DND-41 (cell line): ENCODE results near the gene INPP5A.
"Not testable (repeated sequence)": the region's sequence is repeated elsewhere in the genome, so short reads cannot be mapped to it uniquely, and the experiment has no call there.

Experiments used
- ATAC-seq: fragments of 200-7000 bp; cut with Tn5 transposase; 3 replicates; pipeline ENCODE4 v1.9.1; 2021; ENCODE audit warnings: low read depth; ENCODE audit not compliant: insufficient read depth
- DNase-seq: peaks from one replicate; pipeline ENCODE4 v3.0.0-alpha.2; 2020
- H2AFZ ChIP-seq: 2 replicates; pipeline ENCODE4 v1.6.0; 2012; ENCODE audit warnings: low read depth, low read length
- H3K27ac ChIP-seq: 2 replicates; pipeline ENCODE4 v1.5.1; 2012; ENCODE audit warnings: low read length, inconsistent platforms
- H3K27me3 ChIP-seq: fragments of 200-600 bp; sonication (generic); 2 replicates; pipeline ENCODE4 v1.6.0; 2012; ENCODE audit warnings: low read length, mild to moderate bottlenecking, inconsistent platforms; ENCODE audit not compliant: insufficient read depth, poor library complexity
- H3K36me3 ChIP-seq: 2 replicates; pipeline ENCODE4 v1.5.1; 2012; ENCODE audit warnings: low read length, inconsistent platforms; ENCODE audit not compliant: insufficient read depth
- H3K4me1 ChIP-seq: 2 replicates; pipeline ENCODE4 v1.5.1; 2012; ENCODE audit warnings: mild to moderate bottlenecking, low read length; ENCODE audit not compliant: insufficient read depth
- H3K4me2 ChIP-seq: 2 replicates; pipeline ENCODE4 v1.6.0; 2012; ENCODE audit warnings: mild to moderate bottlenecking, moderate library complexity, low read length, inconsistent platforms; ENCODE audit not compliant: insufficient read depth
- H3K4me3 ChIP-seq, 2 experiments: fragments of 200-600 bp in 1 of 2; shearing (Covaris generic) in 1 of 2; 2 replicates each; pipeline ENCODE4 v1.5.1; 2012 to 2016; ENCODE audit warnings: inconsistent platforms in 2 of 2, low read length in 2 of 2, mild to moderate bottlenecking in 2 of 2, low read depth in 1 of 2, moderate library complexity in 1 of 2
- H3K79me2 ChIP-seq: 2 replicates; pipeline ENCODE4 v1.6.0; 2012; ENCODE audit warnings: low read length, inconsistent platforms; ENCODE audit not compliant: insufficient read depth
- H3K9ac ChIP-seq: 2 replicates; pipeline ENCODE4 v1.6.0; 2012; ENCODE audit warnings: low read depth, mild to moderate bottlenecking, inconsistent platforms, low read length, moderate library complexity
- H3K9me3 ChIP-seq: 2 replicates; pipeline ENCODE4 v1.5.1; 2012; ENCODE audit warnings: low read length, moderate library complexity, mild to moderate bottlenecking, inconsistent platforms; ENCODE audit not compliant: insufficient read depth, severe bottlenecking
- H4K20me1 ChIP-seq: 2 replicates; pipeline ENCODE4 v1.6.0; 2012; ENCODE audit warnings: low read length; ENCODE audit not compliant: insufficient read depth
- EZH2 ChIP-seq: IDR thresholded peaks from 3 replicates; pipeline ENCODE4 v1.6.1; 2012; ENCODE audit warnings: borderline replicate concordance, low read depth, mild to moderate bottlenecking, moderate library complexity, low read length, inconsistent platforms; ENCODE audit not compliant: severe bottlenecking
- TF ChIP-seq, protein P1 (sequence below): IDR thresholded peaks from 2 replicates; pipeline ENCODE4 v1.5.1; 2012; ENCODE audit warnings: borderline replicate concordance, low read length, moderate library complexity, mild to moderate bottlenecking; ENCODE audit not compliant: poor library complexity, severe bottlenecking; ENCODE audit errors: extremely low read depth

INPP5A gene

DNA sequence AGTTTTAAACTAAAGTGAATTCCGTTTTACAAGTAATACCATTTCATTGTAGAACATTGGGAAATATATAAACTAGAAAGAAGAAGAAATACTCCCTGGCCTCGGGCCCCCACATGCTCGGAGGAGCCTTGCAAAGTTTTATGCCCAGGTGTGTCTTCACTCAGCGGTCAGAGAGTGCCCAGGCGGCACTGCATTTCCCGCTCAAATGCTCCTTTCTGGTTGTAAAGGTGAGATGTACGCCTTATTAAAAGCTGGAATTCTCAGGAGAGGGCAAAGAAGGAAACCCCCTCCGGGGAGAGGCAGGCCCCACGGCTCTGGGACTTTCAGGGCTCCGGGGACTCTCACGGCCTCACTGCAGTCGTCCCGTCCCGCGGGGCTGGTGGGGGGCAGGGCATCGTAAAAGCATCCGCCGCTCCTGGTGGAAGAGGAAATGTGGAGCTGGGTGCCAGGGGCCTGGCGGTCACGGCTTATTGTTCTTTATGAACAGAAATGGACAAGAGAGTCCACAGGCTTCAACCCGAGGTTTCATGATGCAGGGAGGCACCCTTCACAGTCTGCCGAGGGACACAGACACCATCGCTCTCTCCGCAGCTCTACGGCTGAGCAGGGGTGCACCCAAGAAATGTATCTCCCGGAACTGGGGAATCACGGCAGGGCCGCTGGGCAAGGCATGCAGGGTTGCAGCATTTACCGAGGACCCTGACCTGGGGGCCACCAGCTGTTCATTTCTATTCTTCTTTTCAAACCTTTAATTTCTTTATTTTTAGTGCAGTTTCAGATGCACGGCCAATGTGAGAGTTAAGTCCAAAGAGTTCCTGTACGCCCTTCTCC, 47.7 kb upstream of the INPP5A start:
- no peak for DNase-seq

DNA sequence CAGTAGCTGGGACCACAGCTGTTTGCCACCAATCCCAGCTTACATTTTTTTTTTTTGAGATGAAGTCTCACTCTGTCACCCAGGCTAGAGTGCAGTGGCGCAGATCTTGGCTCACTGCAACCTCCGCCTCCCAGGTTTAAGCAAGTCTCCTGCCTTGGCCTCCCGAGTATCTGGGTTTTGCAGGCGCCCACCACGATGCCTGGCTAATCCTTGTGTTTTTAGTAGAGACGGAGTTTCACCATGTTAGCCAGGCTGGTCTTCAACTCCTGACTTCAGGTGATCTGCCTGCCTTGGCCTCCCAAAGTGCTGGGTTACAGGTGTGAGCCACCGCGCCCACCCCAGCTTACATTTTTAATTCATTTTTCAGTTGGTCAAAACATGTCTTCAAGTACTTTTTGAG, 46.1 kb upstream of the INPP5A start:
- H3K4me3 ChIP-seq, H3K4me2 ChIP-seq, H3K4me1 ChIP-seq, H3K79me2 ChIP-seq, H3K27me3 ChIP-seq, H3K27ac ChIP-seq, H4K20me1 ChIP-seq, H3K9ac ChIP-seq, ATAC-seq, H3K9me3 ChIP-seq, H2AFZ ChIP-seq, DNase-seq, H3K36me3 ChIP-seq: not testable (repeated sequence)

More for the DNA sequence above, 47.7 kb upstream of the INPP5A start:
- Histone ChIP-seq H3K27me3 (no peaks in the 10 kb centered on the region), H3K4me1 (no peaks in the 10 kb centered on the region), H3K9ac (no peak overlapping the region), H3K27ac (no peak overlapping the region), H3K36me3 (no peaks in the 10 kb centered on the region), H3K9me3 (peaks cover 4% of the 10 kb centered on the region), H3K79me2 (no peaks in the 10 kb centered on the region), H3K4me2 (no peak overlapping the region), H4K20me1 (no peaks in the 10 kb centered on the region), H3K4me3 (no peak overlapping the region), H2AFZ (no peak overlapping the region)
- no peak for TF ChIP-seq EZH2
- TF ChIP-seq, protein P1, sequence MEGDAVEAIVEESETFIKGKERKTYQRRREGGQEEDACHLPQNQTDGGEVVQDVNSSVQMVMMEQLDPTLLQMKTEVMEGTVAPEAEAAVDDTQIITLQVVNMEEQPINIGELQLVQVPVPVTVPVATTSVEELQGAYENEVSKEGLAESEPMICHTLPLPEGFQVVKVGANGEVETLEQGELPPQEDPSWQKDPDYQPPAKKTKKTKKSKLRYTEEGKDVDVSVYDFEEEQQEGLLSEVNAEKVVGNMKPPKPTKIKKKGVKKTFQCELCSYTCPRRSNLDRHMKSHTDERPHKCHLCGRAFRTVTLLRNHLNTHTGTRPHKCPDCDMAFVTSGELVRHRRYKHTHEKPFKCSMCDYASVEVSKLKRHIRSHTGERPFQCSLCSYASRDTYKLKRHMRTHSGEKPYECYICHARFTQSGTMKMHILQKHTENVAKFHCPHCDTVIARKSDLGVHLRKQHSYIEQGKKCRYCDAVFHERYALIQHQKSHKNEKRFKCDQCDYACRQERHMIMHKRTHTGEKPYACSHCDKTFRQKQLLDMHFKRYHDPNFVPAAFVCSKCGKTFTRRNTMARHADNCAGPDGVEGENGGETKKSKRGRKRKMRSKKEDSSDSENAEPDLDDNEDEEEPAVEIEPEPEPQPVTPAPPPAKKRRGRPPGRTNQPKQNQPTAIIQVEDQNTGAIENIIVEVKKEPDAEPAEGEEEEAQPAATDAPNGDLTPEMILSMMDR = no peak
- no peak for ATAC-seq

DNA sequence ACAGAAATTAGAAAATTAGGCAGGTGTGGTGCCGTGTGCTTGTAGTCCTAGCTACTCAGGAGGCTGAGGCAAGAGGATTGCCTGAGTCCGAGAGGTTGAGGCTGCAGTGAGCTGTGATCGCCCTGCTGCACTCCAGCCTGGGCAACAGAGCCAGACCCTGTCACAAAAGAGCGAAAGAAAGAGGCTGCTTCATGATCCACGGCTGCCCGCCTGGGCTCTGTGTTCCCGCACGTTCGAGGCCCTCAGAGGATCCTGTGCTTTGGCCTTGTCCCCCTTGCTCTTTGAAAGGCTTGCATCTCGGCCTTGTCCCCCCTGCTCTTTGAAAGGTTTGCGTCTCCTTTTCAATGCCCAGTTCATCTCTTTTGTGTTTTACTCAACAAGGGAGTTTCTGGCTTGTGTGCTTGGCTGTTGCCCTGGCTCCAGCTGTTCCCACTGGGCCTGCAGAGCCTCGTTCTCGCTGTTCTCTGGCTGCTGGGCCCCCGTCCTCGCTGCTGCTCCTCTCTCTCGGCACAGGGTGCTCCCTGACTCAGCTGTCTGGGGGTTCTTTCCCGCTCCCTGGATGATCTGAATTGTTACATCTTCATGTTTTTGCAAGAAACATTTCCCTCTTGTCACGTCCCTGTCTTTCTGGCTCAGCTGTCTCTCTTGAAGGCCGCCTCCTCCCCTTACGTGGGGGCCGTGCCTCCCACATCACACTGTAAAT, 45.1 kb upstream of the INPP5A start:
- Histone ChIP-seq H2AFZ (no peak overlapping the region), H4K20me1 (no peaks in the 10 kb centered on the region), H3K4me1 (no peaks in the 10 kb centered on the region), H3K79me2 (no peaks in the 10 kb centered on the region), H3K27me3 (no peaks in the 10 kb centered on the region), H3K36me3 (no peaks in the 10 kb centered on the region), H3K9me3 (peaks cover 4% of the 10 kb centered on the region), H3K4me2 (no peak overlapping the region), H3K27ac (no peak overlapping the region), H3K9ac (no peak overlapping the region), H3K4me3 (no peak overlapping the region)
- ATAC-seq (no peak), DNase-seq (no peak)
- TF ChIP-seq EZH2 = no peak
- TF ChIP-seq, protein P1 = no peak

DNA sequence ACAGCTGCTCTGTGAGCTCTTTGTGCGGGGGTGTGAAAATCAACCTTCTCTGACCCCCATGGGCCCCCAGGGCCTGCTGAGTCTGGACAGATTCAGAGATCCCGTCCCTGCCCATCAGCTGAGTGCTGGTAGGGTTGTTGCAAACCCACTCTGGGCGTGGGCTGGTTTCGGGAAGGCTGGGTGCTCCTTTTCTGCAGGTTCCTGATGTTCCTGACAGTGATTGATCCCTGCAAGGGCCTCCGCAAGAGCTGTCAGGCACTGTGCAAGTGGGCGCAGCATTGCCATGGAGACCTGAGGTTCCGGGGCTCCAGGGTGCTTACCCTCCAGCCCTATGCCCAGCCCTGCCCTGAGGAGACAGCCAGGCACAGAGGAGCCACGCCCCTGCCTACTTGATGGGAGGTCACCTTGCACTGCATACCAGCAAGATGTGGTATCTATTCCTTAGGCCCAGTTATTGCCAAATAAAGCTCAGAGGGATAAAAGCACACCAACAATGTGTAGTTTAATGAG, 44.3 kb upstream of the INPP5A start:
- Histone ChIP-seq H4K20me1 (no peaks in the 10 kb centered on the region), H3K4me1 (no peaks in the 10 kb centered on the region), H3K79me2 (no peaks in the 10 kb centered on the region), H3K4me2 (no peak overlapping the region), H3K4me3 (no peak overlapping the region), H3K9ac (no peak overlapping the region), H3K36me3 (no peaks in the 10 kb centered on the region), H2AFZ (no peak overlapping the region), H3K27ac (no peak overlapping the region), H3K9me3 (peaks cover 4% of the 10 kb centered on the region), H3K27me3 (no peaks in the 10 kb centered on the region)
- TF ChIP-seq, protein P1 = no peak
- no peak for TF ChIP-seq EZH2
- DNase-seq (no peak), ATAC-seq (no peak)
